Nephron progenitor cell (in vitro differentiated cells): Measurements from ENCODE around the gene LRP8.

ENCODE experiments used
- DNase-seq: peaks from one replicate; pipeline ENCODE4 v3.0.0; 2021
- H3K27ac Mint-ChIP-seq: 2 replicates; pipeline ENCODE4 v1.8.0; 2021; ENCODE audit warnings: mild to moderate bottlenecking, moderate library complexity, mixed read lengths
- H3K27me3 Mint-ChIP-seq: 2 replicates; pipeline ENCODE4 v1.8.0; 2021; ENCODE audit warnings: mild to moderate bottlenecking, low read depth, mixed read lengths; ENCODE audit not compliant: poor library complexity
- H3K36me3 Mint-ChIP-seq: 2 replicates; pipeline ENCODE4 v1.8.0; 2021; ENCODE audit warnings: low read depth, mixed read lengths
- H3K4me1 Mint-ChIP-seq: 2 replicates; pipeline ENCODE4 v1.8.0; 2021; ENCODE audit warnings: mixed read lengths
- H3K4me3 Mint-ChIP-seq: 2 replicates; pipeline ENCODE4 v1.8.0; 2021; ENCODE audit warnings: mild to moderate bottlenecking, moderate library complexity, mixed read lengths
- H3K9me3 Mint-ChIP-seq: 2 replicates; pipeline ENCODE4 v1.8.0; 2021; ENCODE audit warnings: mild to moderate bottlenecking, moderate library complexity, mixed read lengths
- CTCF ChIP-seq: fragments of 200-600 bp; sonication (generic); IDR thresholded peaks from 2 replicates; pipeline ENCODE4 v1.5.0; 2021; ENCODE audit warnings: antibody characterized with exemption

LRP8 gene

GRCh38 chr1:53266038-53266437 lies 61.8 kb downstream of the LRP8 start:
- Mint-ChIP-seq H3K4me3 (no peak overlapping the region), H3K9me3 (no peaks in the 10 kb centered on the region), H3K27me3 (peaks cover 3% of the 10 kb centered on the region), H3K27ac (no peak overlapping the region), H3K4me1 (no peaks in the 10 kb centered on the region), H3K36me3 (peaks cover 43% of the 10 kb centered on the region)
- TF ChIP-seq CTCF, result no peak
- no peak for DNase-seq

- Mint-ChIP-seq H3K4me3 (no peak overlapping the region), H3K9me3 (no peaks in the 10 kb centered on the region), H3K36me3 (peaks cover 42% of the 10 kb centered on the region), H3K4me1 (no peaks in the 10 kb centered on the region), H3K27me3 (peaks cover 3% of the 10 kb centered on the region), H3K27ac (no peak overlapping the region)
- no peak for TF ChIP-seq CTCF
- no peak for DNase-seq
These were observed 62.3 kb downstream of the LRP8 start for GRCh38 chr1:53265581-53265980.

- H3K4me3 Mint-ChIP-seq, result no peak overlapping the region
- H3K9me3 Mint-ChIP-seq, result no peaks in the 10 kb centered on the region
- peaks cover 35% of the 10 kb centered on the region for H3K36me3 Mint-ChIP-seq
- H3K27ac Mint-ChIP-seq, result no peak overlapping the region
- no peaks in the 10 kb centered on the region for H3K4me1 Mint-ChIP-seq
- TF ChIP-seq CTCF, result no peak
- H3K27me3 Mint-ChIP-seq, result peaks cover 3% of the 10 kb centered on the region
- no peak for DNase-seq
These were observed 63.8 kb downstream of the LRP8 start for GRCh38 chr1:53264048-53264447.

- Mint-ChIP-seq H3K4me3 (no peak overlapping the region), H3K27me3 (peaks cover 3% of the 10 kb centered on the region), H3K27ac (no peak overlapping the region), H3K4me1 (no peaks in the 10 kb centered on the region), H3K36me3 (peaks cover 36% of the 10 kb centered on the region), H3K9me3 (no peaks in the 10 kb centered on the region)
- TF ChIP-seq CTCF, result no peak
- no peak for DNase-seq
These were observed 65.9 kb downstream of the LRP8 start for GRCh38 chr1:53262000-53262399.

- no peak for DNase-seq
- peaks cover 3% of the 10 kb centered on the region for H3K27me3 Mint-ChIP-seq
- H3K4me3 Mint-ChIP-seq, result no peak overlapping the region
- H3K27ac Mint-ChIP-seq, result no peak overlapping the region
- H3K9me3 Mint-ChIP-seq, result no peaks in the 10 kb centered on the region
- no peaks in the 10 kb centered on the region for H3K4me1 Mint-ChIP-seq
- no peak for TF ChIP-seq CTCF
- H3K36me3 Mint-ChIP-seq, result peaks cover 29% of the 10 kb centered on the region
These were observed 67.1 kb downstream of the LRP8 start for GRCh38 chr1:53260631-53261247.

DNA sequence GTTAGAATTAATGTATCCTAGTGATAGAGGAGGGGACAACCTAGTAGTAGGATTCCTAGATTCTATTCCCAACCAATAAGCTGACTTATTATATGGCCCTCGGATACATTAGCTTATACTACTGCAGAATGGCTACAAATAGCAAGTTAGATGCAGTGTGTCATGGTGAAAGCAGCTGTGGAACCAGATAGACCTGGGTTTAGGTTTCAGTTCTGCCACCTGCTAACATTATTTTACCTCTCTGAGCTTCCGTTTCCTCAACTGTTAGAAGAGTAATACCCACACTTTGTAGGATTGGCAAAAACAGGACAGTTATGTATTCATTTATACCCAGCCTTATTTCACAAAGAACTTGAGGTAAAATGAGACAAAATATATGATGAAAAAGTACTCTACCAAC lies 67.9 kb downstream of the LRP8 start:
- no peaks in the 10 kb centered on the region for H3K9me3 Mint-ChIP-seq
- no peak for TF ChIP-seq CTCF
- peaks cover under 1% of the 10 kb centered on the region for H3K4me1 Mint-ChIP-seq
- peaks cover 25% of the 10 kb centered on the region for H3K36me3 Mint-ChIP-seq
- DNase-seq, result no peak
- no peak overlapping the region for H3K27ac Mint-ChIP-seq
- no peak overlapping the region for H3K4me3 Mint-ChIP-seq
- H3K27me3 Mint-ChIP-seq, result peaks cover 3% of the 10 kb centered on the region
